Measurements from ENCODE around the gene TMBIM1.

TMBIM1 gene

GRCh38 chr2:218292048-218293014 is at the start of gene TMBIM1:
Gene TMBIM1, minus strand, starts transcription at chr2:218292503. Its CDS starts 10,362 bp downstream, at chr2:218282141.
- no peaks in the 10 kb centered on the region for H3K9me3 ChIP-seq (replicated peaks in 1 of 11)
- TF ChIP-seq Cebpa-rat (IDR thresholded peaks at IDR 0.05) = peak in 1 of 11 experiments; percentile 49; a peak in 2 of 22 replicates
- peak within 1 kb of the TSS; percentile 63 to 92 (median 83) for H3K9ac ChIP-seq
- peak within 1 kb of the TSS; percentile 56 to 84 (median 68) for H3K4me3 ChIP-seq
- peak within 1 kb of the TSS; percentile 67 to 94 (median 80) for H3K27ac ChIP-seq
- H3K4me1 ChIP-seq = peaks cover 41 to 77% (median 64%) of the 10 kb centered on the region in 10 experiments
- H3K4me2 ChIP-seq = peak within 1 kb of the TSS; percentile 62 to 99 (median 89)
- peaks cover 0 to 8% (median 0%) of the 10 kb centered on the region in 11 experiments; a peak in 2 of 22 replicates for H3K36me3 ChIP-seq
- H4K20me1 ChIP-seq = peaks cover 0 to 40% (median 0%) of the 10 kb centered on the region in 11 experiments; a peak in 6 of 22 replicates
- H3K27me3 ChIP-seq = no peaks in the 10 kb centered on the region

GRCh38 chr2:218341381-218341780 is 49.1 kb upstream of the TMBIM1 start:
- no peaks in the 10 kb centered on the region for H3K9me3 ChIP-seq (replicated peaks in 1 of 11)
- 0 out of 22 replicates have a peak overlapping the region, but pooled peaks of 1 of the 11 experiments have one; percentile 21 for H3K27ac ChIP-seq
- H3K4me2 ChIP-seq = peak overlapping the region in 4 of 11 experiments; percentile 15 to 23 (median 21); a peak in 3 of 22 replicates
- H3K4me3 ChIP-seq = no peak overlapping the region
- H4K20me1 ChIP-seq = no peaks in the 10 kb centered on the region; a peak in 1 of 22 replicates
- TF ChIP-seq Cebpa-rat (IDR thresholded peaks at IDR 0.05) = no peak
- no peaks in the 10 kb centered on the region for H3K27me3 ChIP-seq
- 0 out of 22 replicates have a peak overlapping the region, but pooled peaks of 2 of the 11 experiments have one; percentile 12 to 37 for H3K9ac ChIP-seq
- H3K4me1 ChIP-seq = peaks cover 0 to 14% (median 7%) of the 10 kb centered on the region in 10 experiments; a peak in 12 of 20 replicates
- H3K36me3 ChIP-seq = peaks cover 0 to 99% (median 0%) of the 10 kb centered on the region in 11 experiments; a peak in 10 of 22 replicates

GRCh38 chr2:218340656-218341055 is 48.4 kb upstream of the TMBIM1 start:
- H3K36me3 ChIP-seq = peaks cover 0 to 94% (median 0%) of the 10 kb centered on the region in 11 experiments; a peak in 10 of 22 replicates
- H3K4me1 ChIP-seq = peaks cover 0 to 14% (median 10%) of the 10 kb centered on the region in 10 experiments; a peak in 14 of 20 replicates
- TF ChIP-seq Cebpa-rat (IDR thresholded peaks at IDR 0.05) = no peak
- H3K27ac ChIP-seq = peak overlapping the region in 2 of 11 experiments; percentile 6 to 7; a peak in 2 of 22 replicates
- H3K9ac ChIP-seq = 0 out of 22 replicates have a peak overlapping the region, but pooled peaks of 1 of the 11 experiments have one; percentile 37
- no peaks in the 10 kb centered on the region for H3K27me3 ChIP-seq
- no peak overlapping the region for H3K4me2 ChIP-seq
- no peaks in the 10 kb centered on the region; a peak in 1 of 22 replicates for H4K20me1 ChIP-seq
- no peaks in the 10 kb centered on the region for H3K9me3 ChIP-seq (replicated peaks in 1 of 11)
- H3K4me3 ChIP-seq = no peak overlapping the region

- Histone ChIP-seq H3K9ac (peak overlapping the region in 3 of 11 experiments; percentile 82 to 85 (median 84); a peak in 5 of 22 replicates), H3K27ac (peak overlapping the region; percentile 60 to 94 (median 83); a peak in 19 of 22 replicates), H4K20me1 (no peaks in the 10 kb centered on the region; a peak in 1 of 22 replicates), H3K9me3 (replicated peaks in 1 of 11) (0 out of 22 replicates have a peak, but pooled peaks cover 0 to 5% (median 0%) of the 10 kb centered on the region in 11 experiments), H3K4me3 (no peak overlapping the region), H3K27me3 (no peaks in the 10 kb centered on the region), H3K4me2 (peak overlapping the region; percentile 64 to 98 (median 93)), H3K4me1 (peaks cover 57 to 67% (median 58%) of the 10 kb centered on the region in 10 experiments), H3K36me3 (peaks cover 0 to 51% (median 0%) of the 10 kb centered on the region in 11 experiments; a peak in 6 of 22 replicates)
- TF ChIP-seq Cebpa-rat (IDR thresholded peaks at IDR 0.05) = no peak
Measured at GRCh38 chr2:218334531-218334930, 42.2 kb upstream of the TMBIM1 start.

- no peaks in the 10 kb centered on the region for H4K20me1 ChIP-seq
- peak overlapping the region in 7 of 10 experiments; percentile 12 to 64 (median 45); a peak in 13 of 20 replicates for H3K4me3 ChIP-seq
- H3K4me1 ChIP-seq = peaks cover 70 to 82% (median 73%) of the 10 kb centered on the region in 10 experiments
- H3K9ac ChIP-seq = peak overlapping the region; percentile 41 to 85 (median 73)
- H3K27ac ChIP-seq = peak overlapping the region; percentile 60 to 94 (median 83)
- peaks cover 0 to 50% (median 0%) of the 10 kb centered on the region in 11 experiments; a peak in 6 of 22 replicates for H3K36me3 ChIP-seq
- H3K27me3 ChIP-seq = no peaks in the 10 kb centered on the region
- H3K9me3 ChIP-seq (replicated peaks in 1 of 11) = 0 out of 22 replicates have a peak, but pooled peaks cover 0 to 5% (median 0%) of the 10 kb centered on the region in 11 experiments
- peak in 8 of 11 experiments; percentile 12 to 56 (median 41); a peak in 8 of 22 replicates for TF ChIP-seq Cebpa-rat (IDR thresholded peaks at IDR 0.05)
- peak overlapping the region; percentile 64 to 98 (median 93) for H3K4me2 ChIP-seq
Measured at GRCh38 chr2:218332920-218333645, 40.8 kb upstream of the TMBIM1 start.

GRCh38 chr2:218332288-218332687 is 40.0 kb upstream of the TMBIM1 start:
- H3K27me3 ChIP-seq = no peaks in the 10 kb centered on the region
- peak overlapping the region; percentile 41 to 85 (median 73); a peak in 21 of 22 replicates for H3K9ac ChIP-seq
- H3K9me3 ChIP-seq (replicated peaks in 1 of 11) = 0 out of 22 replicates have a peak, but pooled peaks cover 0 to 5% (median 0%) of the 10 kb centered on the region in 11 experiments
- H3K4me3 ChIP-seq = peak overlapping the region in 7 of 10 experiments; percentile 12 to 64 (median 45); a peak in 11 of 20 replicates
- peak overlapping the region; percentile 60 to 94 (median 83) for H3K27ac ChIP-seq
- H3K4me1 ChIP-seq = peaks cover 72 to 90% (median 81%) of the 10 kb centered on the region in 10 experiments
- H3K36me3 ChIP-seq = peaks cover 0 to 45% (median 0%) of the 10 kb centered on the region in 11 experiments; a peak in 6 of 22 replicates
- no peaks in the 10 kb centered on the region for H4K20me1 ChIP-seq
- TF ChIP-seq Cebpa-rat (IDR thresholded peaks at IDR 0.05) = no peak
- H3K4me2 ChIP-seq = peak overlapping the region; percentile 64 to 98 (median 93)

GRCh38 chr2:218331745-218332144 is 39.4 kb upstream of the TMBIM1 start:
- H3K4me1 ChIP-seq = peaks cover 76 to 95% (median 86%) of the 10 kb centered on the region in 10 experiments
- H3K27ac ChIP-seq = peak overlapping the region; percentile 60 to 94 (median 83)
- peaks cover 0 to 42% (median 0%) of the 10 kb centered on the region in 11 experiments; a peak in 5 of 22 replicates for H3K36me3 ChIP-seq
- H3K4me3 ChIP-seq = peak overlapping the region in 4 of 10 experiments; percentile 40 to 64 (median 52); a peak in 8 of 20 replicates
- no peaks in the 10 kb centered on the region for H4K20me1 ChIP-seq
- H3K9ac ChIP-seq = peak overlapping the region; percentile 41 to 85 (median 73); a peak in 20 of 22 replicates
- no peaks in the 10 kb centered on the region for H3K27me3 ChIP-seq
- no peak for TF ChIP-seq Cebpa-rat (IDR thresholded peaks at IDR 0.05)
- peak overlapping the region; percentile 64 to 98 (median 93); a peak in 21 of 22 replicates for H3K4me2 ChIP-seq
- 0 out of 22 replicates have a peak, but pooled peaks cover 0 to 5% (median 0%) of the 10 kb centered on the region in 11 experiments for H3K9me3 ChIP-seq (replicated peaks in 1 of 11)

Data from BLaER1 treated with 17β-estradiol and CSF1 and Interleukin-3, amounts not matched to agents 10 nM and 100 nM (cell line).